CD4-positive, alpha-beta T cell treated with Interleukin-2 at 100 ng/mL for 4 hours (primary cell): ENCODE results near the gene NEGR1.

Source experiments
- DNase-seq: peaks from one replicate; pipeline ENCODE4 v3.0.0-alpha.2; 2020; ENCODE audit warnings: low spot score

The NEGR1 gene

DNA sequence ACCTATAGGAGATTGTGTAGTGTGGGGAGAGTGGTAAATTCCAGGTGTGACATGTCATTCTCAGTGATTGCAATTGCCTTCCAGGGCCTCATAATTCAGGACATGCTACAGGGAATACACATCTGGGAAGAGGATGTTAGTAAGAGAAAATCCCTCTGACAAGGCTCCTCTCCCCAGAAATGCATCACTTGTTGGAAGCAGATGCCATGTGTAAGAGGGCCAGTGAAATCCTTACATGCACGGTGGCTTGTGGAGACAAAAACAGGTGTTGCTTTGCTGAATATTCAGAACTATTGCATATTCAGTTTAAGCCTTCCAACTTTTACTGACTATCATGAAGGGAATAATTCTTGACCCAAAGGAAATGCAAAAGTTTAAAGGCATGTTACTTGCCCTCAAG, 503.4 kb downstream of the NEGR1 start:
- DNase-seq, result no peak

DNA sequence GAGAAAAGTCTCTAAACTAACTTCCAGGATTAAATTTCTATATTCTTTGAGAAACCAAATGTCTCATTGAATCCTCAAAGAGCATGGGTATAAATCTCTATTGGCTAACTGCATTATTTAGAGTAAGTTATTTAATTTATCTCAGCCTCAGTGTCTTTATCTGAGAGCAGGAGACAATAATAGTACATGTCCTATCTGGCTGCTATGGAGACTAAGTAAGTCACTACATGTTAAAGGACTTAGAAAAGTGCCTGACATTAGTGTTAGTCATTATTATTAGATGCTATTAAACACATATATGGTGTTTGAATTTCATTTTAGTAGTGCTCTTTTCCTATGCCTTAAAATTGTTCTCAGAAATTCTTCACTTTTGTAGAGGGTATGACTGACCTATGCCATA, 505.2 kb downstream of the NEGR1 start:
- no peak for DNase-seq

DNA sequence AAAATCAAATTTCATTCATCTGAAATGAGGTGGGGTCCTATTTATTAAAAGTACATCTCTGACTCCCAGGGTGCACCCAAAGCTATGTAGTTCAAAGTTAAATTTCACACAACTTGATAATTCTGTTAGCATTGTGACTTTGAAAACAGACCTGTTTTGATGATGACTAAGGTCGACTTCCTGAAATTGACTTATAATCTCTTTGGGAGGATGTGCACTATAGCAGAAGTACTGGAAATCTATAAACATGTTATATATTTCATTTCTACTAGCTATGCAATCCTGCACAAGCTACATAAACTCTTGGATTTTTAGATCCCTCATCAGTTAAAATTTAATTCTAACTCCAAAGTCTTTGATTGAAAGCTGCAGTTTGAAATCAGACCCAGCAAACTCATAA, 507.6 kb downstream of the NEGR1 start:
- no peak for DNase-seq

DNA sequence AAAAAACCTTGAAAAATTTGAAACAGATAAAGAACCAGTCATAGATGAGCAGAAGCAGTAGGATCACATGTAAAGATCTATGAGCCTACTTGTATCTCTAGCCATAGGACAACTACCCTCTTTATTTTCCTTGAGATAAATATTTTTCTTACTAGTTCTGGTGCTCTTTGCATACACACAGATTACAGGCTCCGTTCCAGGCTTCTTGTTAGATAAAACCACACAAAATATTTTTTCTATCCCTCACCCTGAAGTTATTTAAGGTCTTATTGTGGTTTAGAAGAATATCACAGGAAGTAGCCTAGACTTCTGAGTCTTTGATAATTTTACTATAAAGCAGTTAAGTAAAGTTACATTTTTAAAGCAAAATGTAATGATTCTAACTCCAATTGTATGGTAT, 512.2 kb downstream of the NEGR1 start:
- DNase-seq, result no peak

DNA sequence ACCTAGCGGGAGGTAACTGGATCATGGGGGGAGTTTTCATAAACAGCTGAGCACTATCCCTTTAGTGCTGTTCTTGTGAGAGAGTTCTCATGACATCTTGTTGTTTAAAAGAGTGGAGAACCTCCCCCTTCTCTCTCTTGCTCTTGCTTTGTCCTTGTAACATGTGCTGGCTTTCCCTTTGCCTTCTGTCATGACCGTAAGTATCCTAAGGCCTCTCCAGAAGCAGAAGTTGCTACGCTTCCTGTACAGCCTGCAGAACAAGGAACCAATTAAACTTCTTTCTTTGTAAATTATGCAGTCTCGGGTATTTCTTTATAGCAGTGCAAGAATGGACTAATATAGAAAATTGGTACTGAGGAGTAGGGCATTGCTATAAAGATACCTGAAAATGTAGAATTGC, 515.6 kb downstream of the NEGR1 start:
- no peak for DNase-seq

DNA sequence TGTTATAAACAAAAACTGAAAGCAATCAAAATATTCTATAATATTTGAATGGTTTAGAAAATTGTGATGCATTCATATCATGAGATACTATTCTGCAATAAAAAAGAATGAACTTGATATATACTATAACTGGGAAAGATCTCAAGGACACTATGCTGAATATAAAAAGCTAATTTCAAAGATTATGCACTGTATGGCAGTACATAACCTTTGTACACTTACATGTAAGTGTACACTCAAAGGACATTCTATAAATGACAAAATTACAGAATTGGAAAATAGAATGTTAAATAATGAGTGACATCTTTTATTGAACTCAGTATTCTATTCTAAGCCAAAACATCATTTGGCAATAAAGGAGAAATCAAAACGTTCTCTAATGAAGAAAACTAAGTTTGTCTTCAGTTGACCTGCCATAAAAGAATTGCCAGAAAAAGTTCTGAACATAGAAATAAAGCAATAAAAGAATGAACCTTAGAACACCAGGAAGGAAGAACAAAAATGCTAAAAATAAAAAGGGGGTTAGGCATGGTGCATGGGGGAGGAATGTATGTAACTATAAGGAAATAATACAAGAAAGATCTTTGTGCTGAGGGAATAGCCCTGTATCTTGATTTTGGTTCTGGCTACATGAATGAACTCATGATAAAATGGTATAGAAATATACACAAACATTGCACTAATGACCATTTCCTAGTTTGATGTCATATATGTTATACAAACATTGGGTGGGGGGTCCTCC, 519.7 kb downstream of the NEGR1 start:
- no peak for DNase-seq

DNA sequence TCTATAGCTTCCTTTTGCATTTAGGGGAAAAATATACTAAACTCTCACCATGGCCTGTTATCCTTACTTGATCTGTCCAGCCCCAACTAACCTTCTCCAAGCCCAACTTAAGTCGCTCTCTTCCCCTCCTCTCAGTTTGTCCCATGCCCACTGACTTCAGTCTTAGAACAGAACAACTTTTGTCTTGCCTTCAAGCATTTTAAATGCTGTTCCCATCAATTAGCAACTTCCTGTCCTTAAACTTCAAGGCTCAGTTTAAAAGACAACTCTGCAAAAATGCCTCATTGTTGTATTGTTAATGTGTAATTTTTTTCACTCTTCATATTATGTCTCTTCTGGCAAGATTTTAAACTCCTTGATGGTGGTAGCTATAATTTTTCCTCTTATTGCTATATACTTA, 526.9 kb downstream of the NEGR1 start:
- no peak for DNase-seq

DNA sequence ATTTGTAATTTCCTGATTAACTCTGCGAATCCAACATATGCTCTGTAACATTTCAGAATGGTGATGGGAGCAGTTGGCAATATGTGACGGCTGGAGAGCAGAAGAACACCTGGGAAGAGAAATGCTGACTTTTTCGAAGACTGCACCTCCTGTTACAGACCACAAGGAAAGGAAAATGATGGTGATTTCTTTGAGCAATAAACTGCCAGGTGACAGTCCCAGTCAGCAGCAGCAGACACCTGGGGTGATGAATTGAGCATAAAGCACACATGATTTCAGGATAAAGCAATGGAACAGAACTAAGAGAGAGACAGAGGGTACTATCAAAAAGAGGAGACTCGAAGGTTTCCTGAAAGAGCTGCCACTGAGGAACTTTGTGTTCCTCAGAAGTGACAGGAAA, 528.6 kb downstream of the NEGR1 start:
- DNase-seq, result no peak

DNA sequence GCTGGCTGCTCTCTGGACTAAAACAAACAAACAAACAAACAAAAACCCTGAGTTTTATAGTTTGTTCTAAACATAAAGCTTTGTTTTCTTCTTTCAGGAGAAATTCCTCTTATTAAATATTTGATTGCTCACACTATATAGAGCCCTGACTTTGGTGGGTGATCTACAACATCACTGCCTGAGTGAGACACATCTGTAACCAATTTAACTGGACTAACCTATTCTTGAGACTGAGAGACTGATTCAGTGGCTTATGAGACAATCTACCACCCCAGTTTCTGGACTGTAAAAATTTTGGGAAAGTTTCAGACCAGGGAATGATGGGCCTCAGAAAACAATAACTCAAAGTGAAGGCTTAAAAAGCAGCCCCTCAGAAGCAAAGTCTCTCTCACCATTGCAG, 537.0 kb downstream of the NEGR1 start:
- DNase-seq, result no peak

DNA sequence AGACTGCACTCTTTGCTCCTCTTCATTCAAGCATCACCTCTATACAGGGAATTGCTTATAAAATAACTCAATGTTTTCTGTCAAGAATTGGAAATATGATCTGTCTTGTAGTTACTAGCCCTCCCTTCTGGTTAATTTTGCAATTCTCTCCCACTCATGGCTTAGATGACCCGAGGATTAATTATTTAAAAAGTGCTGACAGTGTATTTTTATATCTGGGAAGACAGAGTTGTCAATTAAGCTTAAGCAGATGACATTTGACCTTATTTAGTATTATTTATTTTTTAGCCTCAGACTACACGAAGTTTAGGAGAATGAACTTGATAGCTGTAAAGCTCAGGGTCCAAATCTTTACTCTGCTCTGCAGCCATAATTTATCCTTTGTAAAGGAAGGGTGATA, 538.5 kb downstream of the NEGR1 start:
- DNase-seq, result no peak

DNA sequence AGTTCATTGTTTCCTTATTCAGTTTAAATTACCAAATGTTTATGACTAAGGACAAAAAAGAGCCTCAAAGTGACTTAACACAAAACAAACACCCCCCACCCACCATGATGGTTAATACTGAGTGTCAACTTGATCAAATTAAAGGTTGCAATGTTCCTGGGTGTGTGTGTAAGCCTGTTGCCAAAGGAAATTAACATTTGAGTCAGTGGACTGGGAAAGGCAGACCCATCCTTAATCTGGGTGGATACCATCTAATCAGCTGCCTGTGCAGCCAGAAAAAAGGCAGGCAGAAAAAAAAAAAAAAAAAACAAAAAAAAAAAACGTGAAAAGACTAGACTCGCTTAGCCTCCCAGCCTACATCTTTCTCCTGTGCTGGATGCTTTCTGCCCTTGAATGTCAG, 543.4 kb downstream of the NEGR1 start:
- DNase-seq, result no peak

DNA sequence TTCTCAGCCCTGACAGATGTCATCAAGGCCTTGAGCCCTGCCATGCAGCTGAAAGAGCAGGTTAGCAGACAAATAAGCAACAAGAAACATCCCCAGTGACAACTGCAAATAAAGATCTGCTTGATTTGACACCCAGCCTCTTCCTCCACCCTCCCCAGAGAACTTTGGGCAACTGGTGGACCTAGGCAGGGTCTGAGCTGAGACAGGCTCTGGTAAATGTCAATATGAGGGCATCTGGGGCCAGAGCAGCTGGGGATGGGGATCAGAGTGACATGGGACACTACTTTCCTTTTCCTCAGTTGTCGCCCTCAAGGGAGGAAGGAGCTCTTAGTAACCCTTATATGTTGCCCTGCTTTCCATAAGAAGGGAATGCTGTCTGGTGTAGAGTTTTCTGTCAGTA, 544.1 kb downstream of the NEGR1 start:
- DNase-seq, result no peak

DNA sequence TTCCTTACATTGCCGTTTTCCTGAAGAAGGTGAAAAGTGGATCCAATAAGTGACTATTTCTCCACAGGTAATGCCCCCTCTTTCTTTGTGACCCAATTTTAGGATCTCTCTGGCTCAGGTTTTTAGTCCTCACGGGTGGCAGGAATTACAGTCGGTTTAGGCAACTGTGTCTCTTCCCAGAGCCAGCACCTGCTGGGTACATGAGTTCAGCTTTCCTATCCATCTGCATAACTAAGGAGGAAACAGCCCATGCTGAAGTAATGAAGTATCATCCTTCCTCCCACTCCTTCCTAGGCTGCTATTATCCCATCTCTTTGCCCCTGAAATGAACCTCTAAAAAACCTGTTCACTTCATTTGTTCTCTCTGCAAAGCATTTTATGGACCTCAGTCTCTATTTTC, 544.6 kb downstream of the NEGR1 start:
- no peak for DNase-seq

DNA sequence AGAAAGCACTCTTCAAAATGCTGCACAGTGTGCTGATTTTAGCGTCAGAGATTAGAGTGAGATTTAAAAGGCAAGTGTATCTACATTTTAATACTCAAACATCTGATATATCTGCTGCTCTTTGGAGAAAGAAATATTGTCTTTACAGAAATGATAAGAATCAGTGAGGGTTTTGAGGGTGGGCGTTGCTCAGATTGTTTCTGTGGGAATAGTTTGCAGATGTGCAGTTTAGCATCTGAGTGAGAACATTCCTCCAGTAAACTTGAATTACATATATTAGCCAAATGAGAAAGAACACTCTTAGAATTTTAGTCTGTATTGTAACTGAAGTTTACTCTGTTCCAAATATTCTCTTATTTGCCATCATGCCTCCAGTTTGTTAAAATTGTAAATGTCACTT, 549.2 kb downstream of the NEGR1 start:
- no peak for DNase-seq

DNA sequence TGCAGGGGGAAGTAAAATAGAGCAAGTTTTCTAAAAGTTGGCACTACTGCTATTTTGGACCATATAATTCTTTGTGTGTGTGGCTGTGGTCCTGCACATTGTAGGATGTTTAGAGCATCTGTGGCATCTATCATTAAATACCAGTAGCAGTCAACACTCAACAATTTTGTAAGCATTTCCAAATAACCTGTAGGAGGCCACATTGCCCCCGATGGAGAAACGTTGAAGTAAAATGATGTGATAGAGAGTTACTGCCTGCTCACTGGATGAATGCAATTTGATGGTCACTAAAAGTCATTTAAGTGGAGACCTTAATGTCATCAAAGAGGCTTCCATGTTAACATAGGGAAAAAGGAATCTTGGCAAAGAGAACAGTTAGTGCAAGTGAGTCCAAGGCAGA, 560.8 kb downstream of the NEGR1 start:
- DNase-seq, result no peak

DNA sequence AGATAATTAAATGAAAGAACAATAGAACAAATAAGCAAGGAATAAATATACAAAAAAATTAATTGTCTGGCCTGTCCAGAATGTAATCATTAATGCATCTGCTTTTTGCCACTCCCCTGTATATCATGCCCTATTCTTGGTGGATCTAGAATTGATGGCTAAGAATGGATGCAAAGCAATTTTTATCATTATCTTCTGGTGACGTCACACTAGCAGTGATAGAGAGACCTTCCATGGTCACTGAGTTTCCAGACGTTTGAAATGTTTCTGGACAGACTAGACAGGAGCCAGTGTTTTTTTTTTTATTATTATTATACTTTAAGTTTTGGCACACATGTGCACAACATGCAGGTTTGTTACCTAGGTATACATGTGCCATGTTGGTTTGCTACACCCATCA, 563.0 kb downstream of the NEGR1 start:
- DNase-seq, result no peak

DNA sequence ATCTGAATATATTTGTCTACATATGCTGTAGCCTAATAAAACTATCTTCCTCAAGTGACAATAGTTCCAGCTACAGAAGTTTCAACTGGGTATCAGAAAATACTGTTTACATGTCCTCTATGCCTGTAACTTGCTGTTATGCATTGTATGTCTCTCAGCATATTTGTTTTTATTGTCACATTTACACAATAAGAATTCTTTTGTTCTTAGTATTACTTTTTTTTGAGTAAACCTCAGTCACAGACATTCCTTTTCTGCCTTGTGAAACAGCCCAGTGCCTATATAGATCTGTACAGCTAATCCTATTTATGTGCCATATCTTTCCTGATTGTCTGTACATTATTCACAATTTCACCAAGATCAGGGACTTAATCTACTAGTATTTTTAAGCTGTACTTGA, 565.2 kb downstream of the NEGR1 start:
- DNase-seq, result no peak

DNA sequence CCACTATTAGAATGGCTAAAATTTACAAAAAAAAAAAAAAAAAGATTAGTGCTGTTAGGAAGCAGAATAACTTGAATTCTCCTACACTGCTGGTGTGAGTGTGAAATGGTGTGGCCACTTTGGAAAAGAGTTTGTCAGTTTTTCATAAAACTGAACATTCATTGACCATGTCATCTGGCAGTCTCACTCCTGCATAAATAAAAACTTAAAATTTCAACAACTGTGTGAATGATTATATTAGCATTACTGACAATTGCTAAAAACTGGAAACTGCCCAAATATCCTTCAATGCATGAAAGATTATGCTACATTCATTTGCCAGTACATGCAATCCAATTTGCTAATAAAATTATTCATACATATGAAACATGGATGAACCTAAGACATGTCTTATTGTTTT, 570.9 kb downstream of the NEGR1 start:
- DNase-seq, result no peak

DNA sequence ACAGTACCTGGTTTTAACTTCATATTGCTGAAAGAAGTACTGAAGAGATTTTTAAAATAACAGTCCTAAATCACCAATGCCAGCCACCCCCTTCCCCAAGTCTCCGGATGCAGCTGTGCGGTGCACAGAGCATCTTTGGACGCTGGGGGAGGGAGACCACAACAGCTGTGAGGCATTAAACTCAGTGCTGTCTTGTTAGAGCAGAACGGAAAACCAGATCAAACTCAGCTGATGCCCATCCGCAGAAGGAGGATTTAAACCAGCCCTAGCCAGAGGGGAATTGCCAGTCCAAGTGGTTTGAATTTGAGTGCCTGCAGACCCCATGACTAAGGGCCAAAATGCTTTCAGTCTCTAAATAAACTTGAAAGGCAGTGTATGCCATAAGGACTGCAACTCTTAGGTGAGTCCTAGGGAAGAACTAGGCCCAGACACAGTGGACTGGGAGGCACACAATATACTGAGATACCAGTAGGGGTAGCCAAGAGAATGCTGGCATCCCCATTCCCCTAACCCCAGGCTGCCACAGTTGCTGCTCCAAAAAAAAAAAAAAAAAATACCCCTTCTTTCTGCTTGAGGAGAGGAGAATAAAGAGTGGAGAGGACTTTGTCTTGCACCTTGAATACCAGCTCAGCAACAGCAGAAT, 576.2 kb downstream of the NEGR1 start:
- DNase-seq, result no peak

DNA sequence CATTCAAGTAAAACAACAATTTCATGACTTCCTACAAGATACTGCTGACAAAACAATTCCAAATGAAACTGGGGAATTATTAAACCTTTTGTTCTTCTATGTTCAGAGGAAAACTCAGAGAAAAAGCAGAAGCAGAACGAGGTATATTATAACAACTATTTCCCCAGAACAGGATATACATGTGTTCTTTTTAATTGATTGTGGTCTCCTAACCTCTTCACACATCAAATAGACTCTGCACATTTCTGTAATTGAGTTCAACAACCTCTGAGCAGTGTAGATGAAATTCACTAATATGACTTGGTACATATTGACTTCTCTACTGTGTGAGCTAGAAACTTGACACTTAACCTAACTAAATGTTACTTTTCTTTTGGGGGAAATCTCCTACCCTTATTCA, 584.2 kb downstream of the NEGR1 start:
- no peak for DNase-seq

DNA sequence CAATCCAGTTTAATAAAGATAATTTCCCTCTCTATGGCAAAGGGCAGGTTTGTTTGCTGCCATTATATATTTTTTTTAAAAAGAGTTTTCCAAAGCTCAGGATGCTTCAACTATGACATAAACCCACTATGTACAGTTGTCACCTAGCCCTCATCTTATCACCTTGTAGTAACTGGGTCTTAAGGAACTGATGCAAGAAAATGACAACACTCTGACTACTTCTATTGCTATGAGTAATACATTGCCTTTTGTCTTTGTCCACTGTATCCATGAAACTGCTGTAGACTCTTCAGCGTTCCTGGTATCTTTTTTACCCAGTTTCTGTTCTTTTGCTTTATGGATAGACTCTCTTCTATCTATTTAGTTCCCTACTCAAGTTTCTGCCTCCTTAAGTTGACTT, 586.5 kb downstream of the NEGR1 start:
- no peak for DNase-seq

DNA sequence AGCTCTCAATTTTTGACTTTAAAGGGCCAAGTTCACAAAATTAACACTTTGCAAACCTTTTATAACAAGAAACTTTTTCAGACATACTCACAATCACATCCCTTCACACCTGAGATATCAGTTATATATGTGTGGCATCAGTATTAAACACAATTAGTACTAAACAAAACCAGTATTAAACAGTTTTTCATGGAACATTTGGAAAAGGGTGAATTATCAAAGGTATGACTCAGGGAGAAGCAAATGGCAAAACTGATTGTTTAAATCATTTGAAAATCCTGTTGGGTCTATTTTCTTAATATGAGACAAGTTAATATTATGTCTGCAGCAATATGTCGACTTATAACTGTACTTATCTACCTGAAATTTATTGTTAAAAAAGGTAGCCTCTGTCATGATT, 587.3 kb downstream of the NEGR1 start:
- DNase-seq, result no peak

DNA sequence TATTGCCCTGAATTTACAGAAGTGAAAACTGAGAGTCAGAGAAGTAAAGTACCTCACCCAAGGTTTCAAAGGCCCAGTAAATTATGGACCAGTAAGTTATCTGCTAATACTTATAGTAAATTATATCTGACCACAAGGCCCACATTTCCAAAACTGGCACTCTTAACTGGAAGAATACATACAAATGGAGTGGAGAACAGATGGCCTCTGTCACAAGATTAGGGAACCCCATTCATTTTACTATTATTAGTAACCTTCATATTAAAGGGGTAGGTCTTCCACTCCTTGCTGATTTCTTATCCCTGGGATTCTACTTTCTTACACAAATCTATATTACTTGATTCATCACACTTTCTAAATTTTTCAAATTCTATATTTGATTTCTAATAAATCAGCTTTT, 588.8 kb downstream of the NEGR1 start:
- no peak for DNase-seq

DNA sequence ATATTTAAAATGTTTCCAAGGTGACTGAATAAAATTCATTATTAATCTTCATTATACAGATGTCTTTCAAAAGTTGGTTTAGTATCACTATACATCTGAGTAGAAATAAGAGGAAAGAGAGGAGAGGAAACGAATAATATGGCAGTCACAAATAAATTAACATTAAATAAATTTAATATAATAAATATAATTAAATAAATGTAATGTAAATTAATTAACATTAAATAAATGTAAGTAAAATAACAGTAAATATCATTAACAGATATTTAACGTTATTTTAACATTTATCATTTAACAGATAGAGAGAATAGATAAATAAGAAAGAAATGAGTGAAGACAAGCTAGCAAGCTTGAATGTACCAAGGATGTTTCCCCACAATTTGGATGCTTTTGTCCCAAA, 592.7 kb downstream of the NEGR1 start:
- no peak for DNase-seq
